Lung microvascular endothelial cell (primary cell): ENCODE data around the gene YTHDF1. TPM values are rescaled to one million over a fixed set of nuclear protein-coding genes. Genes with fewer than 3 reads are reported as not detected.
A peak's percentile ranks its signal among the peaks of the same experiment; 100 is the strongest.

Experiments
- DNase-seq, 2 donors: peaks; one replicate each; pipeline versions ENCODE4 v3.0.0 to v3.0.0-alpha.2; 2010; ENCODE audit warnings: low read depth in 2 of 2
- total RNA-seq: library from RNA; depleted of rRNA; stranded (reverse); fragments of >200 nt; gene quantifications from 2 replicates; pipeline ENCODE4 v1.2.1, GENCODE V29; 2014

The YTHDF1 gene
- total RNA-seq, 1 donor from 2014 or later: 16.1 TPM

DNA sequence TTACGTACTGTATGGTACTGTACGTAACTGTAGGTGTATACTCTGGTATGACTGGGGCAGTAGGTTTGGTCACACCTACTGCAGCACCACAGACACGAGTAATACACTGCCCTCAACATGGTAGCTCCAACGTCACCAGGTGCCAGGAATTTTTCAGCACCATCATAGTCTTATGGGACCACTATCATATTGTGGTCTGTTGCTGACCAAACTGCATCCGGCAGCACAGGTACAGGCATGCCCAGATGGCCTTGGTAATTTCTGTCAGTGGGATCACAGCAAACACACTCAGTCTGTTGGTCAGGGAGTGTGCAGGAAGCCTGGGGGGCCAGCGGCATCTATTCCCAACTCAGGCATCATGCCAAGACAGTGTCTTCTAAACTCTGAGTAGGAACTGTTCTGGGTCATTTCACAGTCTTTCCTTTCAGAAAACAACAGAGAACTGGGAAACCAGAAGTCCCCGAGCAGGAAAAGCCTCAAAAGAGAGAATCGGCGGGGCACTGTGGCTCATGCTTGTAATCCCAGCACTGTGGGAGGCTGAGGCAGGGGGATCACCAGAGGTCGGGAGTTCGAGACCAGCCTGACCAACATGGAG is 5.8 kb downstream of the YTHDF1 start:
- DNase-seq: no peak

DNA sequence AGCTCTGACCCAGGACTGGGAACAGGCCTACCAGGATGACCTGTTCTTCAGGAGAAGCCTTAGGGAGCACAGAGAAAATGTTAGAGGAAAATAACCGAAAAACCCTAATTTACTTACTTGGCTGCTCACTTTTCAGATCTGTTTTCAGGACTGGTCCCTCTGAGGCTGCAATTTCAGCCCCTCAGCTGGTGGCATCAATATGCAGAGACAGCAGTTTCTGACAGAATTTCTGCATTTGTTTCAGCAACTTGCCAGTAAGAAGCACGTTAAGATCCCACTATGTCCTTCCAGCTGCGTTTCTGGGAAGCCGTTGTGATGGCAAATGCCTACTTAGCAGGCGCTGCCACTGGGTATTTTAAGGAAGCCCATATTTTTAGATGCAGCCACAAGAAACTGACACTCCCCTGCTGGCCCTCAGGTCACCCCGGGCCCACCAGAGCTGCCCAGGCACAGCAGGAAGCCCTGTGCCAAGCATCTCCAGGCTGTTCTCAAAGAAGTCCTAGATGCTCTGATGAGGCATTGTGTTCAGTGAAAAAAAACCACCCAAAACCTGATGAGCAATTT is 7.5 kb downstream of the YTHDF1 start:
- DNase-seq: no peak

DNA sequence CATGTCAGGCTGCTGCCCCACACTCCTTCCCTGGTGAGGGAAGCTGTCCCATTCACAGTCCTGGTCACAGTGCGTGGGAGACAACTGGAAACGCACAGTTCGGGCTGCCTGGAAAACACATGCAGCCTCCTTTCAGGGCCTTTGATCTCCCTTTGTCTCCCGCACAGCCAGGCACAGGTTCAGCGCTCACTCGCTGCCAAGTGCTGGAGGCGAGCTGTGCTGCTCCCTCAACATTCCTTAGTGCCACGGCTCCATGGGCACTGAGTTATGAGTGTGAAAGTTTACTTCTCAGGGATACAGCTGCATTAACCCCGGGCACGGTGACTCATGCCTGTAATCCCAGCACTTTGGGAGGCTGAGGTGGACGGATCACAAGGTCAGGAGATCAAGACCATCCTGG is 9.1 kb downstream of the YTHDF1 start:
- peak in 1 of 2 donors; percentile 49 for DNase-seq

DNA sequence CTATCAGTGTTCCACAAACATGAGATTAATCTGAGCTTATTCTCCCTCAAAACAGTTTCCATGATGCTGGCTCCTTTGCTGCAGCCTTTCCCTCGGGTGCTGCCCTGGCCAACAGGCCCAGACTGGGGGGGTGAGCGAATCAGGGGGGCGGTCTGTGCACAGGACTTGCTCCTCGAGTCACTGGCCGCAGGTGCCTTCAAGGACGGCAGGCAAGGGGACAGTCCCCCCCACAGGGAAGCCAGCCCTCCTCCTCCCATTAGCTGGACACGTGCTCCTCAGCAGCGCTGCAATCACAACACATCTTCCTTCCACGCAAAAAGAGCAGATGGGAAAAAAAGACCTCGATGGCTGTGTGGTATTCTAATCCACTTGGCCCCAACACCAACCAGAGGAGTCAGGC is 10.0 kb downstream of the YTHDF1 start:
- no peak for DNase-seq

DNA sequence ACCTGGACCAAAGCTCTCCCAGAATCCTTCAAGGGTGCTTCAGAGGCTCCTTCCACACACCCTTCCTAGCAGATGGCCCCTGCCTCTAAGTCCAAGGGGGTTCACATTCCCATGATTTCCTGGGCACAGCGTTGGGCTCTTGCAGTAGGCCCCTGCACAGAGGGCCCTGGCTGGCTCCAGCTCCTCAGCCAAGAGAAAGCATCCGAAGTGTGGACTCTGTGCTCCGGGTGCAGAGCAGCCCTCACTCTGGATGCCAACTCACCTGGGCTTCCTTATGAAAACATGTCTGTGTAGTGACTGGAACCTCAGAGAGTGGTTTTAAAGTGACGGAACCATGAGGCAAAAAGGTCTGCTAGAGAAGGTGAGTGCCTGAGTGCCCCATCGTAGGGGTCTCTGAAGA is 11.6 kb downstream of the YTHDF1 start:
- no peak for DNase-seq

DNA sequence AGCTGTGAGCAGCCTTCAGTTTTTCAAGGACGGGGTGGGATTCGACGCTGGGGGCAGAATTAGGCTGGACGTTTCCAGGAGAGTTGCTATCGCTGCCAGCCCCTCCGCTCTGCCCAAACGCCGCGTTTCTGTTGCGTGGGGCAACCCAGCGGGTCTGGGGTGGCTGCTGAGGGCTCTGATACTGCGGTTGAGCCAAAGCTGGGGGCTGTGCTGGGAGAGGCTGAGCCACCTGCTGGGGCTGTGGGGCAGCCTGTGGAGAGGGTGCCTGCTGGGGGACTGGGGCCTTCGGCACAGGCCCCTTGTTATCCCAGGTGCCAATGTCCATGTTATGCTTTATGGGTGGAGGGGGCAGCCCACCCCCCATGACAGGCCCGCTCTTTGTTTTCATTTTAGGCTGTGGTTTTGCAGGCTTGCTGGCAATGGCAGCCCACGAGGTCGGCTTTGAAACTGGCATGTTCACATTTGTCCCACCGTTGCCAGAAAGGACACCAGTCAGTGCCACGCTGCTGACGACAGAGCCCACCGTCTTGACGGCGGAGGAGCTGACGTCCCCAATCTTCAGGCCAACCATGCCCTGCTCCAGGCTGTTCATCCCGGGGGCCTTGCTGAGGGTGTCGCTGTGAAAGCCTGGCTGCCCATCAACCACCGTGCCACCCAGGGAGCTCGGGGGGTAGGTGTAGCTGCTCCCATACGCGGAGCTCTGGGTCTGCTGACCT is 13.0 kb downstream of the YTHDF1 start:
- DNase-seq: no peak

- no peak for DNase-seq
Measured at GRCh38 chr20:63202021-63202420, 13.9 kb downstream of the YTHDF1 start.

GRCh38 chr20:63198606-63199005 is 17.3 kb downstream of the YTHDF1 start:
- DNase-seq: no peak

- no peak for DNase-seq
Measured at GRCh38 chr20:63196768-63197470, 19.0 kb downstream of the YTHDF1 start.

DNA sequence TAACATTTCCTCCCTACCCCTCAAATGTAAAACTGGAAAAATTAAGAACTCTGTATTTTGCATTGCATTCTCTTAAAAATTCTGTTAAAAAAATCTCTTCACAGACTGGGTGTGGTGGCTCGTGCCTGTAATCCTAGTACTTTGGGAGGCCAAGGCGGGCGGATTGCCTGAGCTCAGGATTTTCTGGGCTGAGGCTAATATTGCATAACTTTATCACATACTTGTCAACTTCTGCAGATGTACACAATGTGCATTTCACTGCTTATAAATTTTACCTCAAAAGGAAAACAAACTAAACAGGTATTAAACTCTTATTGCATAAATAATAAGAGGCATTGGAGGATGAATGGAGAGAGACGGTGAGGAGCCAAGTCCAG is 21.1 kb downstream of the YTHDF1 start:
- DNase-seq: no peak

DNA sequence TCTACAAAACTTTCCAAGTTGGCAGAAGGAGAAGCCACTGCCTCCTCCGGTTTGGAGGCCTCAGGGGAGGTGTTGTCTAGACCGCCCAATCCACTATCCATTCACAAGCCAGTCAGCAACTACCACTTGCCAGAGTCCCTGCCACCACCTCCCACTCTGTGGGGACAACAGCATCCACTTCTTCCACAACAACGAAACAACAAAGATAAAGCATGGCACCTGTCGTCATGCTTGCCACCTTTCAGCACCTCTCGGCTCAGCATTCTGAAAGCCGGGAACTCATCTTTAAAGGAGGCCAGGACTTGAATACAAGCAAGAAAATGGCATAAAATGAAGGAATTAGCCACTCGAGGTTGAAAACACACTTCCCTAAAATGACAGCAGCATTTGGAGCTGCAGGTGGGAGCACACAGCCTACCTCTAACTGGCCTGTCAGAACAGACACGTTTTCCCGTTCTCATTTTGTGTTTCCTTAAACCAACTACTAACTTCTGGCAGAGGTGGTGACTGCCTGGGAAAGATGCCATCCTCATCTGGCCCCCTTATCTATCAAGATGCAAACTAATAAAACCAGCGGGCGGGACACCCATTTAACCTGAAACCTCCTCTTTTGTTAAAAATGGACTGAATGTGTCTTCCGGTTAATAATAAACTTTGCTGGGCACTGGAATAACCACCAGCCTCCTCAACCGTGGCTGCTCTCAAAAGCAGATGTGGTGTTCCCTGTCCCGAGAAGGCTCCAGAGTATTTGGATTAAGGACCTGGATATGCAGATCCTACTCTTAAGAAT is 21.7 kb downstream of the YTHDF1 start:
- no peak for DNase-seq

- DNase-seq: no peak
Measured at GRCh38 chr20:63192721-63193120, 23.2 kb downstream of the YTHDF1 start.

DNA sequence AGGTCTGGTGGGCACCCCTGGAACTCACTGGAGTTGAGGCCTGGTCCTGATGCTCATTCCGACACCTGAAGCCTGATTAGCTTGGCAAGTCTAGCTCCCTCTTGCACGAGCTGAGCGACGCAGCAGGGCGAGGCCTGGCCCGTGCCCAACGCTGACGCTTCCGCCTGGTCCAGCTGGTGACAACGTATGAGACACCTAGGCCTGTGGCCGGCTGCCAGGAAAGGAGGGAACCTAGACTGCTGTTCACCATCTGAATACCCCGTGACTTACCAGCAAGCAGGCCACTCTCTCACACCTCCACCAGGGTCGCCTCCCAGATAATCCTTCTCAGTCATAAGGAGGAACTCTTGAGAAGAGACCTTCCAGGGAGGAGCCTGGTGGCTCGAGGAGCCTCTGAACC is 24.5 kb downstream of the YTHDF1 start:
- DNase-seq: peak; percentile 47 to 68

DNA sequence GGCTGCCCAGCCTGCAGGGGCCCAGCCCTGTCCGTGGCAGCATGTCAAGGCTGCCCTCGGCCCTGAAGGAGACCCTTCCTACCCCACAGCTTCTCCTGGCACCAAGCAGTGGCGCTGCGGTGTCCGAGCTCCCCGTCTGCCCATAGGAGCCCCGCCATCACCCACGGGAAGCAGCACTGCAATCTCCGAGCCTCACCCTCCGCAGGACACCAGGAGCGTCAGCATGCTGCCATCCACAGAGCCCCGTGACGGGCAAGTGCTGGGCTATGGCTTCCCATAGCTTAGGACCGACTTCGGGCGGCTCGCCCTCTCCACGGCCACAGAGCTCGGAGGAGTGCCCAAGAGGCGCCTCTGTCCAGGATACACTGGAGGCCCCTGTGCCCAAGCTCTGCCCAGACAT is 25.1 kb downstream of the YTHDF1 start:
- no peak for DNase-seq

DNA sequence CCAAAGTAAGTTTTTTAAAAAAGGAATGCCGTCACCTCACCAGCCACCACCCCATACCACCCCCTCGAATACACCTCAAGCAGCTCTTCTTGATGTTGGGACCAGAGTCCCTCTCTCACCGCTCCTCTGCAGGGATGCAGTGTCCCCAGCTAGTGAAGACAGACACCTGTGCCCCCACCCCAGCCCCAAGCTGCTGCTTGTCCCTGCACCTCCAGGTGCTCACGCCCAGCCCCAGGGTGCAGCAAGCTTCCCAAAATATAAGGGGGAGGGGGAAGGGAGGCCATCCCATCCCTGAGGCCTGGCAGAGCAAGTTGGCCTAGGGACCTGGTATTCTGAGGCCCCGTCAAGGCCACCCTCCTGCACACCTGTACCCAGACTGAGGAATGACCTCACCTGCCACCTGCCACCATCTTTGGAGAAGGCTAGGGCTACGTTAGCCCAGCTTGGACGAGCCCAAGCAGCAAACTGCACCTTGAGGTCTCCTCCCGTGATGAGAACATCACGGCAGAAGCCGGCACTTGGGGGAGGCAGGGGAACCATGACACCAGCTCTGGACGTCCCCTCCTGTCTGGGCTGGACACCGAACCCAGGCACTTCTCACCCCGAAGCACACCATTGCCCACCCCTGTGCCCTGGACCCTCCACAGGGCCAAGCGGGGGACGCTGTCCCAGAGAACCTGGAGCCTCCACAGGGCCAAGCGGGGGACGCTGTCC is 25.9 kb downstream of the YTHDF1 start:
- DNase-seq: no peak

DNA sequence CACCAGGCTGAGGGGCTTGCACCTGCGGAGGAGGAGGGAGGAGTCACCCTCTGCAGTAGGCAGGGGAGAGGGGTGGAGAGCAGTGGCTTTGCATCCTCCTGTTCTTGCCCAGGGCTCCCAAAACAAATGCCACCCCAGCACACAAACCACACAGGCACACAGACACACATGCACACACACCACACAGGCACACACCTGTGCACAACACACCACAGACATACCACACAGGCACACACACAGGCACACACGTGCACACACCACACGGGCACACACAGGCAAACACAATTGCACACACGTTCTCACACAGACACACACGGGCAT is 26.6 kb downstream of the YTHDF1 start:
- DNase-seq: no peak

DNA sequence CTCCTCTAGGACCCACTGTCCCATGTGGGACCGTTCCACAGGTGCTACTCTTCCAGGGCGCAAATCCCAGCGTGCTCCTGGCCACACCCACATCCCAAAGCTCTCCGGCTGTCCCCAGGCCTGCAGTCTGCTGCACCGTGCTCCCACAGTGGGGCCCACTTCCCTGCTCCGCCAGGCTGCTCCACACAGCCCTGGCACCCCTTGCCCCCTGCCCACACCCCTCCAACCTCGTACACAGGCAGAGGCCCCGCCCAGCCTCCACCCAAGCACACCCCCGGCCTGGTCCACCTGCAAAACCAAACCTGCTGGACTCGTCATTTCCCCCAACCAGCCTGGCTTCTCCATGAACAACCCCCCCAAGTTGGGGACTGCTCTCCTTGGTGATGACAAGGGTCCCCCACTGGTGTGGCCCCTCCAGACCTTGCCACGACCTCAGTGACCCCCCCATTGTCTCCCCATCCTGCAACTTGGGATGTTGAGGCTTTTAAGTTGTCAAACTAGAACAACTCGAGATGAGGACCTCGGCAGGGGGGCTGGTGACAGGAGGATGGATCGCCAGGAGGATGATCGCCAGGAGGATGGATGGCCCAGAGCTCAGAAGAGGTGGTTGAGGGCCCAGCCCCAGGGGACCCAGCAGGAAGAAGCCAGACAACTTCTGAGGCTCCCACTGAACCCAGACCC is 27.1 kb downstream of the YTHDF1 start:
- no peak for DNase-seq

DNA sequence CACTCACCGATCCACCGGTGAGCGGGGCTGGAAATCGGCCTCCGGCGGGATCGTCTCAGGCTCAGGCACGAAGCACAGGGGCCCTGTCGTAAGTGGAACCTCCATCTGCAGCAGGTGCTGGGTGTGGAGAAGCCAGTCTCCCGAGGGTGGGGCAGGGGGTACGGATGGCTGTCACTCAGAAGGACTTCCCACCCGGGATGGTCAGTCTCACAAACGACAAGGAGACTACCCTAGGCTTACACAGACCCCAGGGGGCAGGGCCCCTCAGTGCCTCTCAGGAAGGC is 27.8 kb downstream of the YTHDF1 start:
- DNase-seq: no peak

- DNase-seq: no peak
Measured at GRCh38 chr20:63187338-63188158, 28.4 kb downstream of the YTHDF1 start.
